Measurements from ENCODE around the gene RPS6KL1.
A peak's percentile ranks its signal among the peaks of the same experiment; 100 is the strongest.

Gene RPS6KL1

GRCh38 chr14:74890262-74890661 lies 32.8 kb downstream of the RPS6KL1 start:
- TF ChIP-seq GATA1 (IDR thresholded peaks at IDR 0.05; ENCODE audit: low read depth, low read length) (no peak), POLR2A (IDR thresholded peaks at IDR 0.05; ENCODE audit: low read length) (no peak)
- no peak for DNase-seq

GRCh38 chr14:74888164-74889158 lies 34.6 kb downstream of the RPS6KL1 start:
- peak; percentile 79 to 88 for DNase-seq
- TF ChIP-seq POLR2A (IDR thresholded peaks at IDR 0.05; ENCODE audit: low read length), result no peak
- TF ChIP-seq GATA1 (IDR thresholded peaks at IDR 0.05; ENCODE audit: low read depth, low read length), result no peak

GRCh38 chr14:74886001-74886400 lies 37.1 kb downstream of the RPS6KL1 start:
- no peak for TF ChIP-seq POLR2A (IDR thresholded peaks at IDR 0.05; ENCODE audit: low read length)
- no peak for TF ChIP-seq GATA1 (IDR thresholded peaks at IDR 0.05; ENCODE audit: low read depth, low read length)
- no peak for DNase-seq

GRCh38 chr14:74882103-74882920 lies 40.7 kb downstream of the RPS6KL1 start:
- TF ChIP-seq POLR2A (IDR thresholded peaks at IDR 0.05; ENCODE audit: low read length) (peak; percentile 15), GATA1 (IDR thresholded peaks at IDR 0.05; ENCODE audit: low read depth, low read length) (no peak)
- DNase-seq, result peak; percentile 82 to 88

GRCh38 chr14:74881431-74882102 lies 41.5 kb downstream of the RPS6KL1 start, which contains the start of gene DLST:
TSS of gene DLST (plus strand) at chr14:74881916. CDS start at chr14:74881954, 38 bp downstream.
- DNase-seq, result peak; percentile 93 to 95
- TF ChIP-seq GATA1 (IDR thresholded peaks at IDR 0.05; ENCODE audit: low read depth, low read length), result no peak
- peak; percentile 93 for TF ChIP-seq POLR2A (IDR thresholded peaks at IDR 0.05; ENCODE audit: low read length)

GRCh38 chr14:74879427-74880182 lies 43.5 kb downstream of the RPS6KL1 start:
- TF ChIP-seq GATA1 (IDR thresholded peaks at IDR 0.05; ENCODE audit: low read depth, low read length), result no peak
- TF ChIP-seq POLR2A (IDR thresholded peaks at IDR 0.05; ENCODE audit: low read length), result no peak
- DNase-seq, result no peak

GRCh38 chr14:74875941-74876913 lies 46.8 kb downstream of the RPS6KL1 start, which contains the start of gene PROX2:
TSS of gene PROX2 (minus strand) at chr14:74876145. CDS start at chr14:74863834, 12,311 bp downstream.
- TF ChIP-seq POLR2A (IDR thresholded peaks at IDR 0.05; ENCODE audit: low read length) (no peak), GATA1 (IDR thresholded peaks at IDR 0.05; ENCODE audit: low read depth, low read length) (no peak)
- DNase-seq, result no peak

GRCh38 chr14:74875204-74875603 lies 47.9 kb downstream of the RPS6KL1 start:
- no peak for TF ChIP-seq POLR2A (IDR thresholded peaks at IDR 0.05; ENCODE audit: low read length)
- no peak for TF ChIP-seq GATA1 (IDR thresholded peaks at IDR 0.05; ENCODE audit: low read depth, low read length)
- no peak for DNase-seq

GRCh38 chr14:74871819-74872218 lies 51.2 kb downstream of the RPS6KL1 start:
- DNase-seq, result no peak
- TF ChIP-seq POLR2A (IDR thresholded peaks at IDR 0.05; ENCODE audit: low read length) (no peak), GATA1 (IDR thresholded peaks at IDR 0.05; ENCODE audit: low read depth, low read length) (no peak)

- no peak for DNase-seq
- TF ChIP-seq POLR2A (IDR thresholded peaks at IDR 0.05; ENCODE audit: low read length), result no peak
- TF ChIP-seq GATA1 (IDR thresholded peaks at IDR 0.05; ENCODE audit: low read depth, low read length), result no peak
Measured at GRCh38 chr14:74868739-74869138, 54.3 kb downstream of the RPS6KL1 start.

- no peak for DNase-seq
- no peak for TF ChIP-seq GATA1 (IDR thresholded peaks at IDR 0.05; ENCODE audit: low read depth, low read length)
- no peak for TF ChIP-seq POLR2A (IDR thresholded peaks at IDR 0.05; ENCODE audit: low read length)
Measured at GRCh38 chr14:74867673-74868072, 55.4 kb downstream of the RPS6KL1 start.

All from erythroblast (primary cell).